ENCODE results near the gene FGFBP1.

FGFBP1 gene

DNA sequence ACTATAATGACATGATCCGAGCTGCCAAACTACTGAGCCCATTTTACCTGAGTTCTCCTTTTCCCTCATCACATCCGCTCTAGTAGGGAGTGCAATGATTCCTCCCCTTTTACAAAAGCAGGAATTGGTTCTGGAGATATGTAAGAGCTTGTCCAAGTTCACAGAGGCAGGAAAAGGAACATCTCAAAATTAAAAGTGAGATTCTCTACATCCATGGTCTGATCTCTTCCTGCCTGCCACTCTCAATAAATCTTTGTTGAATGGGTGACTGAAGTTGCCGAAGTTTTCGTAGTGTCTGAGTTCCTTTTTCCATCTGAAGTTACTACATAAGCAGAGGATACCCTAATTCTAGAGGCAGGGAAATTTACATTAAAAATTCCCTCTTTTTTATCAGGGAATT, at the start of gene FGFBP1:
TSS of gene FGFBP1 (minus strand) at position 101 of the 400 bp plus-strand sequence. CDS start 2,108 bp downstream, outside the sequence.
- no peak for DNase-seq (ENCODE audit: low read depth)

DNA sequence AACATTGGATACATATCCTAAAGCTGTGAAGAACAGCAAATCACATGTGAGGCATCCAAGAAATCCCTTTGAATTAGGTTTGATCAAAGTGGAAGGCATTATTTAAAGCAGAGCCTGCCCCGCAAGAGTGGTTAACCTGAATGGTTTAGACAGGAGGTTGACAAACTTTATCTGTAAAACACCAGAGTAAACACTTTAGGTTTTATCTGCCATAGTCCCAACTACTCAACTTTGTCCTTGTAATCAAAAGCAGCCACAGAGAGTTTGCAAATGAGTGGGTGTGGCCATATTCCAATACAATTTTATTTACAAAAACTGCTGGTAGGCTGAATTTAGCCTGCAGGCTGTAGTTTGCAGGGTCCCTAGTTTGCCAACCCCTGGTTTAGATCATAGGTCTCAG, 49.7 kb upstream of the FGFBP1 start:
- no peak for DNase-seq (ENCODE audit: low read depth)

DNA sequence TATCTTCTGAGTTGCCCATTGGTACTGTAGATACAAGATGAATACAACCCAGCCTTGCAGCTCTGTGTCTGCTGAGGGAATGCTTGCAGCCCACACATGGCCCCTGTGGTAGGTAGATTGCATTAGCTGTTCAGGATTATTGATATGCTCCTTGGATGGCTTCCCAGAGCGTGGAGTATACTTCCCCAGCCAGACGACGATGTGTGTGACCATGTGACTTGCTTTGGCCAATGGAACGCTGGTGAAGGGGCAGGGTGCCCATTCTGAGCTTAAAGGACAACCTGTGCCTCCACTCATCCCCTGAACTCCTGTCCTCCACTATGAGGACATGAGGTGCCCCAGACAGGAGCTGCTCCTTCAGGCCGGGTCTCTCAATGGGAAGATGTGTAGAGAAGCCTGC, 48.4 kb upstream of the FGFBP1 start:
- DNase-seq (ENCODE audit: low read depth) = no peak

DNA sequence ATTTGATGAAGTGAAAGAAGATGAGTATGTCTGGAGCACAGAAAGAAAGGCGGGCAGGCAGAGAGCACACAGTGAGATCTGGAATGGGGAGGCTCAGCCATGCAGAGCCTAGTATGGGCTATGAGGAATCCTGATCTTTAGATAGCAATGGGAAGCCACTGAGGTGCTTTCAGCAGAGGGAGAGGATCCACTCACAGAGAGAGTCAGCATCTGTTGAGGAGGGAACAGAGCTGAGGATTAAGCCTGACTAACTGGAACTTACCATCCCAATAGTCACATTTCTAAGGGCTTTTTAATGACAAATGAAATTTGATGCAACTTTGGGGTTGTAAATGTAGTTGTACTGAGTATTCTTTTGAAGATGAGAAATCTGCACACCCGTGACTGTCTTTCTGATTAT, 45.1 kb upstream of the FGFBP1 start:
- DNase-seq (ENCODE audit: low read depth) = no peak

DNA sequence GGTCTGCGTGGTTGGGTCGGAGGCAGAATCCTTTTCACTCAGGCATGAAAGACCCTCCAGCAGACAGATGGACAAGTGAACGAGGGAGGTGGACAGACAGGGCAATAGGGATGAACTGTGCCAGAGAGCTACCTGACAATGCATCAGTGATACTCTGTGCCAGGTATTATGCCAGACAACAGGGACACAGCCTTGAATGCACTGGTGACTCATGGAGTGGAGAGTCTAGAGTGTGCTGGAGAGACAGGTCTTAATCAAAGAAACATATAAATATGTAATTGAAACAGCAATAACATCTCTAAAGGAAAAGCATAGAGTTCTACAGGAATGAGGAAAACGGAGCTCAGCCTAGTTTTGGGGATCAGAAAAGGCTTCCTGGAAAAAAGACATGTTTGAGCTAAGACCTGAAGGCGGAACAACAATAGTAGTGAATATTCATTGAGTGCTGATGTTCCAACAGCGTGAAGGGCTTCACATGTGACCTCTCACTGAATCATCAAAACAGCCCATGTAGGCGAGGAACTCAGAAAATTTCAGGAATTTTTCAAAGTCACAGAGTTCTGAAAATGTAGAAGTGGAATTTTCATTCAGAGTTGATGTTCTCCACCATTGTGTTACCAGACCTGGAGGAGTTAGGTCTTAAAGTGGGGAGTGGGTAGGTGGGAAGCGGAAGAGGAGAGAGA, 44.4 kb upstream of the FGFBP1 start:
- DNase-seq (ENCODE audit: low read depth) = no peak

DNA sequence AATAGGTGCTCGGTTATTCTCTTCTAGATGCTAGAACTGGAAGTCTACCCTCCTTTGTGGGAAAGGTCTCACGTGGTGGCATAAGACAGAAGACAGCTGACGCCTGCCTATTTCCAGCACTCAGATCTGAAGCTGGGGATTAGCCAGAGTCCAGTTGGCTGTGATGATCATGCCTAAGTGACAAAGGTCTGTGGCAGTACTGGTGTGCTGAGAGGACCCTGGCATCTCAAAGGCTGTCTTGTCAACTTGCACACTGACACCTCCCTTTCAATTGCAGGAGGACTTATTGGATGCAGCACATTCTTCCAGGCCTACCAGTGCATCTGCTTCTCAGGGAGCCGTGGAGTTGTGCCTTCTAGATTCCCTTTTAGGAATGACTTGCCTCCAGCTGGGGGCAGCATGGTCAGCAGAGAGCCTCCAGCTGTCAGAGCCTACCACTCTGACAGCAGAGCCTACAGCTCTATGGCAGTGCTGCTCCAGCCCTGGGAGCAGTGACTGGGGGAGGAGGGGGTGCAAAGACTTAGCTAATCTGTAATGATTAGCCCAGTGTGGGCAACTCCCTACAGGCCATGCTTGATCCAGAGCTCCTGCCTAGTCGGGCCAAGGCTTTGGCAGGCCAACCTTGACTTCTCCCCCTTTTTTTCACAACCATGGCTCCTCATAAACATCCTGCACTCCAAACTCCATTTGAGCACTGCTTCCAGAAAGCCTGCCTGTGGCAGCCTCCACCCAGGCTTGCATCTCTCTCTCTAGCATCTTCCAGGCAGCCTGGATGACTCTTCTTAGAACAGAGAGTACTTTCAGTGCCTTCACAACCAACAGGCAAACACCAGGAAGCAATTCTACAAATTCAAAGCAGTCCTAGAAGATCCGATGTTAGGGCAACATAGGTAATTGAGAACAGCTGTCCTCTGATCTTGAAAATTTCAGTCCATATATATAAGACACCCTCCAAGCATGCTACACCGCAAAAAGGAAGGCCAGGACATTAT, 38.2 kb upstream of the FGFBP1 start:
- no peak for DNase-seq (ENCODE audit: low read depth)

DNA sequence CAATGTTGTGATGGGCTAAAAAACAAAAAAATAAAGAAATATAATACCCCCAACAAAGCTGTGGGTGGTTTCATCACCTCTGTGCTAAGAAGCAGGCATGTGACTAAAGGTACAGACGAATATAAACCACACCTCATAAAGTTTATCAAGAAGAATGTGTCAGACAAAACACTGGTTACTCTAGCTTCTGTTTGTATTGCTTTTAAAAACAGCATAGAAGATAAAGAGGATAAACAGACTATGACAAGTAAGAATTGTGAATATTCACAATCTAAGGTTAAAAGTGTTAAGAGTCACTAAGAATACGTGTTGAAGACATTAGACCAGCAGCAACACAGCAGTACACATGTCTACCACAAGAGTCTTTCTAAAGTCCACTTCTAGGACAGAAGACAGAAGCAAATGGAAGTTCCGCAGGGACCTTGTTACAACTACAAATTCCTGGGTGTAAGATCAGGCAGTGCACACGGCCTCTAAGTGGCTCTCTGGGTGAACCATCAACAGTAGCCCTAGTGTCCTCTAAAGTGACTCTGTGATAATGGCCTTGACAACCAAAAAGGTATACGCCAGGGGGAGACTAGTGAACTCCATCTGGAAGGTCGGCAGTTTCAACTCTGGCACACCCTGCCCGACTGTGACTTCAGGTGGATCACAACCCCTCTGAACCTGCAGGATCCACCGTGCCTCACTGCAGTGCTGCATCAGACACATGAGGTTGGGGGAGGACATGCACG, 32.7 kb upstream of the FGFBP1 start:
- DNase-seq (ENCODE audit: low read depth) = no peak

DNA sequence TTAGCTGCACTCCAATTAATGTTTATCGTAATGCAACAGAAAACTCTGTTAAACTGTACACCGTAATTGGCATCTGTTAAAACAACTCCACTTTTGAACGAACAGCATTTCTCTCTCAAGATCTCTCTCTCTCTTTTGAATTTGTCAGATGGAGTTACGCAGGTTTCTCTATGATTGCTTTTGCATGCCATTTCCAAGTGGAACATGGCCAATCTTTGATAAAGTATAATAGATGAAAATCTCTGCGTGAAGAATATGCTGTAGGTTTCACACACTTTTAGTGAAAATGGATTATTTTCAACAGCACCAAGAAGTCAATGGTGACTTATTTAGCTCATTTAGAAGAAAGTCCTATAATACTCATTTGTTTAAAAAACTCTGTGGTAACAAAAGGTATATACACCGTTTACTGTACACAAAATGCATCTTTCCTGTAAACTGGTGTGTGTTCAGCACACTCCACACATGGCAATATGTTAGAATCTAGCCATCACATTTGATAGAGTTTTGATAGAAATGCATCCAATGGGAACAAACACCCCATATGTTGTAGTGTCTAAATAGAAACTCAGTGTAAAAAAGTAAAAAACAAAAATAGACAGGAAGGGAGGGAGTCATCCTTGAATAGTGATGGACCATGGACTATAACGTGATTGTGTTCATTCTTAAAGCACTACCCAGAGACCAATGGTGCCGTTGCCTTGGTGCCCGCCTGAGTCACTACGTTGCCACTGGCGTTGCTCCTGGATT, 30.2 kb upstream of the FGFBP1 start:
- DNase-seq (ENCODE audit: low read depth) = no peak

DNA sequence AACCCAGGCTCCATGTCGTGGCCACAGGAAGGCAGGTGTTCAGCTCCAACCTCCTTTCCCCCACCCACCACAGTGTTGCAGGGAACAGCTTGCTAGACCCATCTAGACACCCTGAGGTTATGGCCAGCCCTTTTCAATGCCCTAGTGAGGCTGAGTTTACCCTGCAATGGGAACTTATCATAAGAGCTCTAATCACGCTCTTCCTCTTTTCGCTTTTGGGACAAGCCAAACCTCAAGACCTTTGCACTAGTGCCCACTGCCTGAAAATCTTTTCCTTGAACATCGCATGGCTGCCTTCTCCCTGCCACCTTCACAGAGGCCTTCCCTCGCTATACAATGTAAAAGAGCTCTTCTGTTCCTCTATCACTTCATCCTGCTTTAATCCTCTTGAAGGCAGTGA, 26.8 kb upstream of the FGFBP1 start:
- DNase-seq (ENCODE audit: low read depth) = no peak

DNA sequence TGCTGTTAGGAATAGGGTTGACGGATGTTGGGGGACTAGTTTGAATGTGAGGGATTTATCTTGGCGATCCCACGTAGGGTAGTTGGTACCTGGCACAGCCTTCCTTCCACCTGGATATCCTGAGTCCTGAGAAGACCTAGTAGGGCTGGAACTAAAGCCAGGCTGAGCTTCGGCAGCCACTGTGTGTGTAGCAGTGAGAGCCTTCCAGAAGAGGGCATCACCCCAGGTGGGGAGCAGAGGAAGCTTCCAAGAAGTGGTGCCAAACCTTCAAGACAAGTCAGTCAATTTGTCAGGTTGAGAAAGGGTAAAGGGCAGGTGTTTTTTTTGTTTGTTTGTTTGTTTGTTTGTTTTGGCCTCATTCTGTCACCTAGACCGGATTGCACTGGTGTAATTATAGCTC, 25.6 kb upstream of the FGFBP1 start:
- no peak for DNase-seq (ENCODE audit: low read depth)

DNA sequence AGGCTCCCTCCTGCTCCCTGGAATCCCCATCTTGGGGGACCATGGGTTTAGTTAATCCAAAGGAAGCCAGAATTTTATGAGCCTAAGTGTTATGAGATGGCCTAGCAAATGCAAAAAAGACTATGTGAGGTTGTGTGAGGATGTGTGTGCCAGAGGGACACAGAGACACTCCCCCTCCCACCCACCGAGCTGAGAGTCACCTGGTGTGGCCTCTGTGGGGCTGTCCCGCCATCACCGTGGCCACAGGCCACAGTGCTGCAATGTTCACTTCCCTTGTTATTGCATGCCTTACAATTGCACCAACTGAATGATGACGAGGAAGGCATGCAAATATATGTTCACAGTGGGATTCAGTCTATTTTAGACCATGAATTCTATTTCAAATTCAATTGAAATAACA, 25.0 kb upstream of the FGFBP1 start:
- DNase-seq (ENCODE audit: low read depth) = no peak

DNA sequence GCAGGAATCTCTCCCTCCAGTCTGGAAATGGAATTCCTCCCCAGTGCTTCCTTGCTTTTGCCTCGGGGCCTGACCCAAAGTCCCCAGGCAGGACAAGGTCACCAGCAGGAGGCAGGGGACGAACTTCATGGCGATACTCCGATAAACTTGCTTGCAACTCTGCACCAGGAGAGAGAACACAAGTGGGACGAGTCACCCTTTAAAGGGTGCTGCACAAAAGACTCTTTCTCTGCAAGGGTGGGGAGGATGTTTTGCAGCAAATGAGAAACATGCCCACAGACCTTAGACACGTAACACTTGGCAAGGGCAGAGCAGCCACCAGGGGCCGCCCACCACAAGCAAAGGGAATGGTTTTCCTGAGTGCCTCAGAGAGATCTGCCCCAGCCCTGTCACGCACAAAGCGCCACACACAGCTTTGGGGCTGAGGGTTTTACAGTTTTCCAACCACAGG, 24.5 kb upstream of the FGFBP1 start, which contains the start of gene FGFBP2:
TSS of gene FGFBP2 (minus strand) at position 175 of the 451 bp plus-strand sequence. CDS start at position 129, 46 bp downstream.
- no peak for DNase-seq (ENCODE audit: low read depth)

DNA sequence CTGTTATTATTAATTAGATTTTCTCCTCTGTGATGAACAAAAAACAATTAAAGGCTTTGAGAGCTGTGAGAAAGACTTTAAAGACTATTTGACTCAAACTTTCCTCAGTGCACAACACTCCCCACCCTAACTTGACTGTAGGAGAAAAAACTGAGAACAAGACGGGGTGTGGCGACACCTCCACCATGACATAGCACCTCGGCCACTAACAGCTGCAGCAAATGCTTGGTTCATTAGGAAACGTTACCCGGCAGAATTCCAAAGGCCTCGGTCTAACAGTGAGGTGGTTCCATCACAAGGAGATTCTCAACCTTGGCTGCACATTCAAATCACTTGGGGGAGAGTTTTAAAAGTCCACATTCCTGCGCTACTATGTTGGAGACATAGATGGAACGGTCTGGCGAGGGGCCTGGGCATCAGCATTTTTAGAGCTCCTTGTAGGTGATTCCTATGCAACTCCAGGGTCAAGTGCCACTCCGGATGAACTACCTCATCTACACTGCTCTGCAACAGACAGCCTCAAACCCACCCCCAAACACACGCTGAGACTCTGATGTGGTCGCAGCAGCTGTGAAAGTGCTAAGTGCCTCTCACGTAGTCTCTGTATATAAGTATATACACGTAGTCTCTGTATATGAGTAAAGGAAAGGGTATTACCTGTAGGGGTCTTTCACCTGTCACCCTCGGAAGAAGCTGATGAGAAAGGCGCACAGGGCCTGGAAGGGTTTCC, 23.4 kb upstream of the FGFBP1 start:
- DNase-seq (ENCODE audit: low read depth) = no peak

DNA sequence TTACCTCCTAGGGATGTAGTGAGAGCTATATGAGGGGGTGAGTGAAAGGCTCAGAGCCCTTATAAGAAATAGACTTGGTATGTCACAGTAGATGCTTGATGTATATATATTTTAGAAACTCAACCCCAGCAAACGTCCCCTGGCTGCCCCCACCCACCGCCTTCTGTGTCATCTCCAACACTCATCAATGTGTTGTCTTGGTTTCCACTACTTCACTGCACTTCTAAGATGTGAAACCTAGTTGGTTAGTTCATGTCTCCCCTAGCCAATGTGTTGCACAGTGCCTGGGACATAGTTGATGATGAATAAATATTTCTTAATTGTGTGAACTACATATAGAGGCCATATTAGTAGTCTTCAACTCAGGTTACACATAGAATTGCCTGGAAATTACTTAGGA, 20.0 kb upstream of the FGFBP1 start:
- DNase-seq (ENCODE audit: low read depth) = no peak

DNA sequence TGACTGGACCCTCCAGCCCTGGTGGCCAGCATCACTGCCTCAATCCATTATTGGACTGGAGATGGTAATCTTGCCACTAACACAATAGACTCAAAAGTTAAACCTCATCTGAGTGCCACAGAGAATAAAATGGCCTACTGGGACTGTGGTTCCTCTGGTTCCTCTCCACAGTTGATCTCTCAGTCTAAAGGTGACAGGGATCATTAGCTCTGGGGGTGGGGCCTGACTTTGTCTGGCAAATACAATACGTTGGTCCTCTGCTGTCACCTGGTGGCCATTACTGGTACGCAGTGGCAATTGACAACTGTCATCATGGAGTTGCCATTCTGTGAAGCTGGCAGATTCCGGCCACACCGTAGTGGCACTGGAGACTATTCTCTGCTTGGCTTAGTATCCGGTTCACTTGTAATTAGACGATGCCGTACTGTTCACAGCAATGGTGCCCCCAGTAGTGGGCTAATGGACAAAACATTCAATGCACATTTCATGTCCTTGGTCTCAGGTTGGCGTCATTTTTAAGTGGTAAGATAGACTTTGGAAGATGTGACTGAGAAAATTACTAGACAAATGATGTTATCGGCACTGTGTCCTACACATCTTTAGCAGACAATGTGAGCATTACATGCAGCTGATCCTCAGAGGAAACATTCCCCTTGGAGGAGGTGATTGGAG, 17.8 kb upstream of the FGFBP1 start:
- DNase-seq (ENCODE audit: low read depth) = peak; percentile 26

DNA sequence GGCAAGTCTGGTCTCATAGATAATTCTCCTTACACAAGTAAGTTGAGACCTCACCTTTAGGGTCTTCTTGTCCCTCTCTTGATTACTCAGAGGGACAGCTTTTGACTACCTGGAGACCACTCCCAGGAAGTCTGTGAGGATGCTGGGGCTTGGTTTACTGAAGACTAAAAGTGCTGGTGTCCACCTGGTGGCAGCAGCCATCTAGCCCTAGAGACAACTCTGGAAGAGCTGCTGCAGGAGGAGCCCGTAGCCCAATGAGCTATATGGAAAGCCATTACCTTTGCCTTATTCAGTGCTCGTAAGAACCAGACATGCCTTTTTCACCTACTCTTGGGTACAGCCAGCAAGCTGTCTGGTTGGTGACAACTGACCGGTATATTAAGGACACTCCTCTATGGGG, 17.1 kb upstream of the FGFBP1 start:
- DNase-seq (ENCODE audit: low read depth) = no peak

DNA sequence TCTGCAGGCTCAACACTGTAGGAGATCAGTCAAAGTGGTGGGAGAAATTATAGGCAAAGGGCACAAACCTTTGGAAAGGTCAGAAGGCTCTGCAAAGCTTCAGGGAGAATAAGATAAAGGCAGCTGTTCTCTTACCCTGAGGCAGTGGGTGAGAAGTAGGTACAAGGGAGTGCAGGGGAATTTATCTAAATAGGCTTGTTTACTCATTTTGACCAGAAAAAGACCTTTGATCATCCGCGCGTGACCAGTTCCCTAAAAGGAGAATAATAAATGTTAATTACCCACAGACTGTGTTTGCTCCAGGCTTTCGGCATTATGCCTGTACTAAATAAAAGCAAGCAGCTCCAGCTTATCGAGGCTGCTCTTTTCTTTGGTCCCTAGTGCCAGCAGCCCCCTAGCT, 15.1 kb upstream of the FGFBP1 start:
- DNase-seq (ENCODE audit: low read depth) = no peak

DNA sequence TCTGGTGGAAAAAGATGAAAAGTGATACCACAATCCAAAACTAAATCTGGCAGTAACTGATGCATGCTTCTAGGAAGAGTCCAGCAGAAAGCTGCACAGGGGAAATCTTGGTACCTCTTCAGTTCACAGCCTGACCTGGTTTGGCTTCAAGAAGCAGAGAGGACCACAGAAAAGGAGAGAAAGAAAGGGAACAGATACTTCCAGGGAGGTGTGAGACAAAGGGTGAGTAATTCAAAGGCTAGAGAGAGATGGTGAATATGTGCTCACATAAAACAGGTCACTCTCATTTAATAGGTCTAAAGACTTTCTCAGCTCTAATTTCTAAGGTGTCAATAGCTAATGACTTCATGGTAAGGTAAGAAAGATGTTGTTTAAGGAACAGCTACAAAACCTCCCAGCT, 13.2 kb upstream of the FGFBP1 start:
- DNase-seq (ENCODE audit: low read depth) = no peak

DNA sequence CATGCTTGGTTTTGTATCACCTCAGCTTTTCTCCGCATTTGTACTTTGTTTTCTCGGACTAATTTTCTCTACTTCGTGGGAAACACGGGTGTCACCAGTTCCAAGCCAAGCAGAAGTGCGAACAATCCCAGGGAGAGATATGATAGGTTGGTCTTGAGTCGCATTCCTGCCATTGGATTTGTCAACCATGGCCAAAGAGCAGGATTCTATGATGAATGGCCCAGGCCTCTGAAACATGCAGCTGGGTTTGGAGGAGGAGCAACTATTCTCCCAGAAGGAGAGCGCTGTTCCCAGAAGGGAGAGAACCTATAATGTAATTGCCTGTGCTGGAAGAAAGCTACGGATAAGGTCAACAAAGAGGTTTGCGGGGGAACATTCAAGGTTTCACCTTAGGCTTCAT, 10.3 kb upstream of the FGFBP1 start:
- no peak for DNase-seq (ENCODE audit: low read depth)

DNA sequence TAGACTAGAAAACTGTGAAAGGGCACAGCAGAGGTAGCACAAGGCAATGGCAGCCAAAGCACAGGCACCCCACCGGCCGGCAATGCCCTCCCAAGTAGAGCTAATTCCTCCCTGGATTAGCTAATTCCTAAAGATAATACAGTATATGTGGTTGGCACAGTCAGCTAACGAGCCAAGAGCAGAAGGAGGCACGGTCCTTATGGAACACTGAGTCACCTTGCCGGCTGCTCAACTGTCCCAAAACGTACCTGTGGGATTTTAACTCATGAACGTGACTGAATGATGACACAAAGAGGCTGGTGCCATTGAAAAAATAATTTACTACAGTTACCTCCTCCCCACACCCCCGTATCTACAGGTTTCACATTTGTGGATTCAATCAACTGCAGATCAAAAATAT, 9.1 kb upstream of the FGFBP1 start:
- no peak for DNase-seq (ENCODE audit: low read depth)
